ENCODE results near the gene TCEAL5.
"Not testable (repeated sequence)": the region's sequence is repeated elsewhere in the genome, so short reads cannot be mapped to it uniquely, and the experiment has no call there.

Gene TCEAL5

GRCh38 chrX:103276581-103277002 is at the start of gene TCEAL5:
TSS of gene TCEAL5 (minus strand) at chrX:103276750. CDS start at chrX:103274563, 2,187 bp downstream.
- no peaks in the 10 kb centered on the region for H3K9me3 ChIP-seq (ENCODE audit: control insufficient read depth, low read length)
- no peak for DNase-seq (ENCODE audit: low read depth)
- H3K36me3 ChIP-seq (ENCODE audit: control insufficient read depth, insufficient read depth, low read length, severe bottlenecking), result no peaks in the 10 kb centered on the region
- no peak within 1 kb of the TSS for H3K9ac ChIP-seq (ENCODE audit: low read length)
- no peak within 1 kb of the TSS for H3K4me3 ChIP-seq (ENCODE audit: low read length)
- H3K4me1 ChIP-seq (ENCODE audit: control insufficient read depth, insufficient read depth, low read length), result no peaks in the 10 kb centered on the region
- H3K27me3 ChIP-seq (replicated peaks; ENCODE audit: control insufficient read depth, insufficient read depth, low read length), result peaks cover 61% of the 10 kb centered on the region

- H3K9me3 ChIP-seq (ENCODE audit: control insufficient read depth, low read length), result peaks cover 7% of the 10 kb centered on the region
- no peak overlapping the region for H3K9ac ChIP-seq (ENCODE audit: low read length)
- no peaks in the 10 kb centered on the region for H3K4me1 ChIP-seq (ENCODE audit: control insufficient read depth, insufficient read depth, low read length)
- H3K4me3 ChIP-seq (ENCODE audit: low read length), result no peak overlapping the region
- no peaks in the 10 kb centered on the region for H3K36me3 ChIP-seq (ENCODE audit: control insufficient read depth, insufficient read depth, low read length, severe bottlenecking)
- peaks cover 47% of the 10 kb centered on the region for H3K27me3 ChIP-seq (replicated peaks; ENCODE audit: control insufficient read depth, insufficient read depth, low read length)
- DNase-seq (ENCODE audit: low read depth), result no peak
Observed at GRCh38 chrX:103311399-103311780, 34.8 kb upstream of the TCEAL5 start.

- DNase-seq (ENCODE audit: low read depth), result peak; percentile 20
- H3K4me3 ChIP-seq (ENCODE audit: low read length), result peak within 1 kb of the TSS; percentile 72
Observed at GRCh38 chrX:103310555-103311398, 34.2 kb upstream of the TCEAL5 start, which contains the start of gene BEX2. TSS of gene BEX2 (minus strand) at chrX:103310990. CDS start at chrX:103309976, 1,014 bp downstream.

GRCh38 chrX:103309860-103310554 is 33.5 kb upstream of the TCEAL5 start:
- Histone ChIP-seq H3K4me1 (ENCODE audit: control insufficient read depth, insufficient read depth, low read length) (no peaks in the 10 kb centered on the region), H3K9ac (ENCODE audit: low read length) (no peak overlapping the region), H3K9me3 (ENCODE audit: control insufficient read depth, low read length) (peaks cover 10% of the 10 kb centered on the region), H3K36me3 (ENCODE audit: control insufficient read depth, insufficient read depth, low read length, severe bottlenecking) (no peaks in the 10 kb centered on the region), H3K27me3 (replicated peaks; ENCODE audit: control insufficient read depth, insufficient read depth, low read length) (peaks cover 52% of the 10 kb centered on the region), H3K4me3 (ENCODE audit: low read length) (peak overlapping the region; percentile 72)
- DNase-seq (ENCODE audit: low read depth), result no peak

More at GRCh38 chrX:103310555-103311398, 34.2 kb upstream of the TCEAL5 start, which contains the start of gene BEX2:
- H3K36me3 ChIP-seq (ENCODE audit: control insufficient read depth, insufficient read depth, low read length, severe bottlenecking), result no peaks in the 10 kb centered on the region
- H3K4me1 ChIP-seq (ENCODE audit: control insufficient read depth, insufficient read depth, low read length), result no peaks in the 10 kb centered on the region
- H3K9ac ChIP-seq (ENCODE audit: low read length), result no peak within 1 kb of the TSS
- H3K9me3 ChIP-seq (ENCODE audit: control insufficient read depth, low read length), result peaks cover 10% of the 10 kb centered on the region
- peaks cover 52% of the 10 kb centered on the region for H3K27me3 ChIP-seq (replicated peaks; ENCODE audit: control insufficient read depth, insufficient read depth, low read length)

- DNase-seq (ENCODE audit: low read depth); H3K4me1 ChIP-seq (ENCODE audit: control insufficient read depth, insufficient read depth, low read length); H3K36me3 ChIP-seq (ENCODE audit: control insufficient read depth, insufficient read depth, low read length, severe bottlenecking); H3K9ac ChIP-seq (ENCODE audit: low read length); H3K4me3 ChIP-seq (ENCODE audit: low read length): not testable (repeated sequence)
- Histone ChIP-seq H3K27me3 (replicated peaks; ENCODE audit: control insufficient read depth, insufficient read depth, low read length) (peaks cover 43% of the 10 kb centered on the region), H3K9me3 (ENCODE audit: control insufficient read depth, low read length) (peaks cover 10% of the 10 kb centered on the region)
Observed at GRCh38 chrX:103305666-103306065, 29.1 kb upstream of the TCEAL5 start.

GRCh38 chrX:103304705-103305104 is 28.2 kb upstream of the TCEAL5 start:
- no peak overlapping the region for H3K4me3 ChIP-seq (ENCODE audit: low read length)
- DNase-seq (ENCODE audit: low read depth), result no peak
- no peaks in the 10 kb centered on the region for H3K4me1 ChIP-seq (ENCODE audit: control insufficient read depth, insufficient read depth, low read length)
- H3K27me3 ChIP-seq (replicated peaks; ENCODE audit: control insufficient read depth, insufficient read depth, low read length), result peaks cover 40% of the 10 kb centered on the region
- no peaks in the 10 kb centered on the region for H3K36me3 ChIP-seq (ENCODE audit: control insufficient read depth, insufficient read depth, low read length, severe bottlenecking)
- peaks cover 10% of the 10 kb centered on the region for H3K9me3 ChIP-seq (ENCODE audit: control insufficient read depth, low read length)
- no peak overlapping the region for H3K9ac ChIP-seq (ENCODE audit: low read length)

- H3K4me1 ChIP-seq (ENCODE audit: control insufficient read depth, insufficient read depth, low read length), result no peaks in the 10 kb centered on the region
Observed at GRCh38 chrX:103293118-103293517, 16.6 kb upstream of the TCEAL5 start.

GRCh38 chrX:103279624-103280023 is 3.1 kb upstream of the TCEAL5 start:
- no peak for DNase-seq (ENCODE audit: low read depth)
- Histone ChIP-seq H3K9ac (ENCODE audit: low read length) (no peak overlapping the region), H3K9me3 (ENCODE audit: control insufficient read depth, low read length) (no peaks in the 10 kb centered on the region), H3K36me3 (ENCODE audit: control insufficient read depth, insufficient read depth, low read length, severe bottlenecking) (no peaks in the 10 kb centered on the region), H3K27me3 (replicated peaks; ENCODE audit: control insufficient read depth, insufficient read depth, low read length) (peaks cover 41% of the 10 kb centered on the region), H3K4me1 (ENCODE audit: control insufficient read depth, insufficient read depth, low read length) (no peaks in the 10 kb centered on the region), H3K4me3 (ENCODE audit: low read length) (no peak overlapping the region)

More at GRCh38 chrX:103293118-103293517, 16.6 kb upstream of the TCEAL5 start:
- Histone ChIP-seq H3K27me3 (replicated peaks; ENCODE audit: control insufficient read depth, insufficient read depth, low read length) (peaks cover 24% of the 10 kb centered on the region), H3K4me3 (ENCODE audit: low read length) (no peak overlapping the region), H3K9ac (ENCODE audit: low read length) (no peak overlapping the region), H3K9me3 (ENCODE audit: control insufficient read depth, low read length) (peaks cover 11% of the 10 kb centered on the region), H3K36me3 (ENCODE audit: control insufficient read depth, insufficient read depth, low read length, severe bottlenecking) (no peaks in the 10 kb centered on the region)
- DNase-seq (ENCODE audit: low read depth), result no peak

GRCh38 chrX:103275947-103276567 is 493 bp downstream of the TCEAL5 start:
- H3K9ac ChIP-seq (ENCODE audit: low read length), result no peak overlapping the region
- H3K9me3 ChIP-seq (ENCODE audit: control insufficient read depth, low read length), result no peaks in the 10 kb centered on the region
- DNase-seq (ENCODE audit: low read depth), result no peak
- peaks cover 64% of the 10 kb centered on the region for H3K27me3 ChIP-seq (replicated peaks; ENCODE audit: control insufficient read depth, insufficient read depth, low read length)
- H3K4me1 ChIP-seq (ENCODE audit: control insufficient read depth, insufficient read depth, low read length), result no peaks in the 10 kb centered on the region
- H3K36me3 ChIP-seq (ENCODE audit: control insufficient read depth, insufficient read depth, low read length, severe bottlenecking), result no peaks in the 10 kb centered on the region
- no peak overlapping the region for H3K4me3 ChIP-seq (ENCODE audit: low read length)

GRCh38 chrX:103274284-103274683 is 2.3 kb downstream of the TCEAL5 start:
- no peak for DNase-seq (ENCODE audit: low read depth)
- Histone ChIP-seq H3K36me3 (ENCODE audit: control insufficient read depth, insufficient read depth, low read length, severe bottlenecking) (no peaks in the 10 kb centered on the region), H3K9me3 (ENCODE audit: control insufficient read depth, low read length) (no peaks in the 10 kb centered on the region), H3K9ac (ENCODE audit: low read length) (no peak overlapping the region), H3K4me3 (ENCODE audit: low read length) (no peak overlapping the region), H3K27me3 (replicated peaks; ENCODE audit: control insufficient read depth, insufficient read depth, low read length) (peaks cover 70% of the 10 kb centered on the region), H3K4me1 (ENCODE audit: control insufficient read depth, insufficient read depth, low read length) (no peaks in the 10 kb centered on the region)

GRCh38 chrX:103258275-103258674 is 18.3 kb downstream of the TCEAL5 start:
- Histone ChIP-seq H3K27me3 (replicated peaks; ENCODE audit: control insufficient read depth, insufficient read depth, low read length) (peaks cover 17% of the 10 kb centered on the region), H3K4me3 (ENCODE audit: low read length) (no peak overlapping the region), H3K9ac (ENCODE audit: low read length) (no peak overlapping the region), H3K9me3 (ENCODE audit: control insufficient read depth, low read length) (peaks cover 9% of the 10 kb centered on the region), H3K36me3 (ENCODE audit: control insufficient read depth, insufficient read depth, low read length, severe bottlenecking) (no peaks in the 10 kb centered on the region), H3K4me1 (ENCODE audit: control insufficient read depth, insufficient read depth, low read length) (no peaks in the 10 kb centered on the region)
- no peak for DNase-seq (ENCODE audit: low read depth)
